SK-N-SH (cell line): ENCODE results near the gene DUSP28. TPM values are rescaled to one million over a fixed set of nuclear protein-coding genes. Genes with fewer than 3 reads are reported as not detected.

Experiments
- CTCF ChIA-PET: fragments of 300-600, 350-600 bp; formaldehyde crosslinking; extraction: SDS; loops from one replicate; lab custom pipeline; 2021; lab: Yijun Ruan, JAX
- POLR2A ChIA-PET: fragments of 350-600 bp; sonication (Branson Sonifier 250); formaldehyde crosslinking; extraction: SDS; loops from one replicate; lab custom pipeline; 2020; ENCODE audit warnings: antibody characterized with exemption, inconsistent platforms; lab: Yijun Ruan, JAX
- DNase-seq: peaks from one replicate; pipeline ENCODE4 v3.0.0; 2012
- H2AFZ ChIP-seq: fragments of 200-600 bp; sonication (generic); 2 replicates; pipeline ENCODE4 v1.8.1; 2016; ENCODE audit warnings: antibody characterized with exemption, mild to moderate bottlenecking, low read depth
- H3F3A ChIP-seq: fragments of 200-600 bp; sonication (generic); replicated peaks from 2 replicates; pipeline ENCODE3; 2016; ENCODE audit warnings: antibody characterized with exemption, mild to moderate bottlenecking; ENCODE audit not compliant: insufficient read depth
- H3K27ac ChIP-seq, 2 experiments: fragments of 200-500 bp in 1 of 2; fragments of 200-600 bp in 1 of 2; sonication (Bioruptor generic) in 1 of 2; sonication (generic), shearing (Covaris generic) in 1 of 2; 2 replicates each; pipeline versions ENCODE4 v1.5.1 to v1.6.1; 2014 to 2016; ENCODE audit warnings: low read depth in 2 of 2, inconsistent platforms in 1 of 2, low read length in 1 of 2, mild to moderate bottlenecking in 1 of 2, mixed read lengths in 1 of 2
- H3K27me3 ChIP-seq: fragments of 200-600 bp; sonication (generic), shearing (Covaris generic); 2 replicates; pipeline ENCODE4 v1.6.1; 2016; ENCODE audit warnings: mixed run types; ENCODE audit not compliant: insufficient read depth
- H3K36me3 ChIP-seq, 2 experiments: fragments of 200-500 bp in 1 of 2; fragments of 200-600 bp in 1 of 2; sonication (Bioruptor generic) in 1 of 2; sonication (generic) in 1 of 2; replicated peaks in 1 of 2; 2 replicates each; pipeline versions ENCODE3 to v1.5.1; 2014 to 2016; ENCODE audit warnings: low read length in 1 of 2, mild to moderate bottlenecking in 1 of 2; ENCODE audit not compliant: insufficient read depth in 2 of 2, control insufficient read depth in 1 of 2
- H3K4me1 ChIP-seq, 2 experiments: fragments of 200-500 bp in 1 of 2; fragments of 200-600 bp in 1 of 2; sonication (Bioruptor generic) in 1 of 2; sonication (generic), shearing (Covaris generic) in 1 of 2; 2 replicates each; pipeline versions ENCODE4 v1.5.1 to v1.6.1; 2014 to 2016; ENCODE audit warnings: low read depth in 1 of 2, low read length in 1 of 2, mixed run types in 1 of 2; ENCODE audit not compliant: insufficient read depth in 2 of 2, control insufficient read depth in 1 of 2
- H3K4me2 ChIP-seq: fragments of 200-600 bp; sonication (generic), shearing (Covaris generic); 2 replicates; pipeline ENCODE4 v1.6.1; 2017; ENCODE audit warnings: mixed run types
- H3K4me3 ChIP-seq, 2 experiments: fragments of 200-500 bp in 1 of 2; fragments of 200-600 bp in 1 of 2; sonication (Bioruptor generic) in 1 of 2; sonication (generic), shearing (Covaris generic) in 1 of 2; 2 replicates each; pipeline versions ENCODE4 v1.5.1 to v1.8.1; 2014 to 2016; ENCODE audit warnings: low read depth in 2 of 2, inconsistent platforms in 1 of 2, low read length in 1 of 2, mild to moderate bottlenecking in 1 of 2, mixed read lengths in 1 of 2, moderate library complexity in 1 of 2
- H3K79me2 ChIP-seq: fragments of 200-600 bp; sonication (generic); 2 replicates; pipeline ENCODE4 v1.8.1; 2017; ENCODE audit warnings: mild to moderate bottlenecking; ENCODE audit not compliant: insufficient read depth
- H3K9ac ChIP-seq: fragments of 200-600 bp; sonication (generic); 2 replicates; pipeline ENCODE4 v1.6.1; 2017; ENCODE audit warnings: mixed run types
- H3K9me2 ChIP-seq: fragments of 200-600 bp; sonication (generic); 2 replicates; pipeline ENCODE4 v1.6.1; 2017; ENCODE audit warnings: mixed run types
- H3K9me3 ChIP-seq: fragments of 200-600 bp; sonication (generic); 2 replicates; pipeline ENCODE4 v1.6.1; 2017; ENCODE audit warnings: mixed run types, mild to moderate bottlenecking, moderate library complexity
- H4K20me1 ChIP-seq: fragments of 200-600 bp; sonication (generic); 2 replicates; pipeline ENCODE4 v1.6.1; 2017; ENCODE audit warnings: mild to moderate bottlenecking, mixed run types; ENCODE audit not compliant: insufficient read depth
- ELF1 ChIP-seq: IDR thresholded peaks from 2 replicates; pipeline ENCODE4 v1.4.0; 2012
- EP300 ChIP-seq, 2 experiments: IDR thresholded peaks; 2 replicates each; pipeline versions ENCODE4 v1.4.0 to v1.6.1; 2012; ENCODE audit warnings: borderline replicate concordance in 1 of 2, low read depth in 1 of 2, low read length in 1 of 2
- EZH2phosphoT487 ChIP-seq: fragments of 200-600 bp; sonication (generic); IDR thresholded peaks from 2 replicates; pipeline ENCODE4 v1.6.1; 2017; ENCODE audit warnings: low read depth, mixed run types, mild to moderate bottlenecking, antibody characterized with exemption, moderate library complexity, borderline replicate concordance
- FOXM1 ChIP-seq: IDR thresholded peaks from 2 replicates; pipeline ENCODE4 v1.4.0; 2012; ENCODE audit warnings: low read depth, mild to moderate bottlenecking
- GABPA ChIP-seq: IDR thresholded peaks from 2 replicates; pipeline ENCODE4 v1.4.0; 2012; ENCODE audit warnings: low read depth, mild to moderate bottlenecking
- MXI1 ChIP-seq: IDR thresholded peaks from 2 replicates; pipeline ENCODE4 v1.6.1; 2012; ENCODE audit warnings: mild to moderate bottlenecking, low read depth, low read length, improper control_type of control experiment
- NFIC ChIP-seq: IDR thresholded peaks from 2 replicates; pipeline ENCODE4 v1.4.0; 2012; ENCODE audit warnings: borderline replicate concordance
- NRF1 ChIP-seq: IDR thresholded peaks from 2 replicates; pipeline ENCODE4 v1.6.1; 2012; ENCODE audit warnings: low read depth, mild to moderate bottlenecking, low read length
- RAD21 ChIP-seq: IDR thresholded peaks from 2 replicates; pipeline ENCODE4 v1.6.1; 2012; ENCODE audit warnings: mild to moderate bottlenecking, low read length
- RCOR1 ChIP-seq: fragments of 150-350 bp; IDR thresholded peaks from 2 replicates; pipeline ENCODE4 v1.6.1; 2017; ENCODE audit warnings: antibody characterized with exemption, low read length
- RFX5 ChIP-seq: IDR thresholded peaks from 2 replicates; pipeline ENCODE4 v1.6.1; 2012; ENCODE audit warnings: mild to moderate bottlenecking, improper control_type of control experiment, low read length
- TAF1 ChIP-seq: IDR thresholded peaks from 2 replicates; pipeline ENCODE4 v1.6.1; 2012; ENCODE audit warnings: low read depth, mild to moderate bottlenecking, low read length, moderate library complexity, borderline replicate concordance
- TCF12 ChIP-seq: IDR thresholded peaks from 2 replicates; pipeline ENCODE4 v1.4.0; 2012
- YY1 ChIP-seq: IDR thresholded peaks from 2 replicates; pipeline ENCODE4 v1.4.0; 2012; ENCODE audit warnings: low read depth, mild to moderate bottlenecking
- WGBS: methylation state at CpG from one replicate; pipeline ENCODE4 v1.1.6; 2017; ENCODE audit warnings: low lambda C conversion rate; 5-methylcytosine and 5-hydroxymethylcytosine counted together
- polyA plus RNA-seq, 3 experiments: library from polyadenylated mRNA; depleted of rRNA; stranded (reverse); fragments of >200 nt; gene quantifications; 2 replicates each; pipeline ENCODE4 v1.2.3, GENCODE V29; 2012
- TF ChIP-seq, protein P1 (sequence below): IDR thresholded peaks from 2 replicates; pipeline ENCODE4 v1.4.0; 2012; ENCODE audit warnings: low read depth, borderline replicate concordance
- TF ChIP-seq, protein P2 (sequence below): IDR thresholded peaks from 2 replicates; pipeline ENCODE4 v1.4.0; 2012; ENCODE audit warnings: low read depth, borderline replicate concordance

DUSP28 gene
- polyA plus RNA-seq, 1 of the 3 experiments (the other 2 are of a cell fraction) = 4.1 TPM

- Histone ChIP-seq H3K4me2 (no peak overlapping the region), H3K9ac (no peak overlapping the region), H2AFZ (no peak overlapping the region), H3K4me1 (no peaks in the 10 kb centered on the region), H4K20me1 (no peaks in the 10 kb centered on the region), H3K4me3 (no peak overlapping the region), H3K36me3 (peaks cover 15 to 20% of the 10 kb centered on the region in 2 experiments), H3K79me2 (no peaks in the 10 kb centered on the region), H3K9me2 (no peaks in the 10 kb centered on the region), H3K27ac (no peak overlapping the region), H3K9me3 (0 out of 2 replicates have a peak, but pooled peaks cover 3% of the 10 kb centered on the region), H3F3A (no peaks in the 10 kb centered on the region), H3K27me3 (no peaks in the 10 kb centered on the region)
- ChIA-PET POLR2A (no interaction called here), CTCF (interaction anchor here (0.6 to 0.8 kb wide), 2 partner anchors 42 to 578 kb away, joined by 3 read pairs; partner anchors contain the start of gene MTERF4)
- WGBS = 96% methylated on average over 27 of the region's 32 CpGs
- TF ChIP-seq YY1 (no peak), NFIC (no peak), TAF1 (no peak), FOXM1 (no peak), RAD21 (no peak), GABPA (no peak), RCOR1 (no peak), TCF12 (no peak), MXI1 (no peak), EP300 (IDR thresholded peaks at IDR 0.05; ENCODE audit: borderline replicate concordance in 1 of 2, low read depth in 1 of 2, low read length in 1 of 2) (no peak), EZH2phosphoT487 (no peak), RFX5 (no peak), NRF1 (no peak), ELF1 (no peak)
- TF ChIP-seq, protein P1, sequence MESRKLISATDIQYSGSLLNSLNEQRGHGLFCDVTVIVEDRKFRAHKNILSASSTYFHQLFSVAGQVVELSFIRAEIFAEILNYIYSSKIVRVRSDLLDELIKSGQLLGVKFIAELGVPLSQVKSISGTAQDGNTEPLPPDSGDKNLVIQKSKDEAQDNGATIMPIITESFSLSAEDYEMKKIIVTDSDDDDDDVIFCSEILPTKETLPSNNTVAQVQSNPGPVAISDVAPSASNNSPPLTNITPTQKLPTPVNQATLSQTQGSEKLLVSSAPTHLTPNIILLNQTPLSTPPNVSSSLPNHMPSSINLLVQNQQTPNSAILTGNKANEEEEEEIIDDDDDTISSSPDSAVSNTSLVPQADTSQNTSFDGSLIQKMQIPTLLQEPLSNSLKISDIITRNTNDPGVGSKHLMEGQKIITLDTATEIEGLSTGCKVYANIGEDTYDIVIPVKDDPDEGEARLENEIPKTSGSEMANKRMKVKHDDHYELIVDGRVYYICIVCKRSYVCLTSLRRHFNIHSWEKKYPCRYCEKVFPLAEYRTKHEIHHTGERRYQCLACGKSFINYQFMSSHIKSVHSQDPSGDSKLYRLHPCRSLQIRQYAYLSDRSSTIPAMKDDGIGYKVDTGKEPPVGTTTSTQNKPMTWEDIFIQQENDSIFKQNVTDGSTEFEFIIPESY = no peak
- TF ChIP-seq, protein P2, sequence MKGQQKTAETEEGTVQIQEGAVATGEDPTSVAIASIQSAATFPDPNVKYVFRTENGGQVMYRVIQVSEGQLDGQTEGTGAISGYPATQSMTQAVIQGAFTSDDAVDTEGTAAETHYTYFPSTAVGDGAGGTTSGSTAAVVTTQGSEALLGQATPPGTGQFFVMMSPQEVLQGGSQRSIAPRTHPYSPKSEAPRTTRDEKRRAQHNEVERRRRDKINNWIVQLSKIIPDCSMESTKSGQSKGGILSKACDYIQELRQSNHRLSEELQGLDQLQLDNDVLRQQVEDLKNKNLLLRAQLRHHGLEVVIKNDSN = no peak
- DNase-seq = no peak
These were observed 36.5 kb upstream of the DUSP28 start for GRCh38 chr2:240523451-240524281.
